SJCRH30 (cell line): ENCODE measurements around the gene GLP1R. TPM values are rescaled to one million over a fixed set of nuclear protein-coding genes. Genes with fewer than 3 reads are reported as not detected.

ENCODE experiments used
- DNase-seq, 2 experiments: peaks; one replicate each; pipeline ENCODE4 v3.0.0-alpha.2; 2015 to 2020
- H3K27ac ChIP-seq: fragments of 250-450 bp; sonication (Bioruptor Pico); 2 replicates; pipeline ENCODE4 v1.5.1; 2020; ENCODE audit warnings: mild to moderate bottlenecking, moderate library complexity
- H3K27me3 ChIP-seq: fragments of 250-450 bp; sonication (Bioruptor Pico); 2 replicates; pipeline ENCODE4 v1.5.1; 2020; ENCODE audit warnings: mild to moderate bottlenecking, moderate library complexity
- H3K36me3 ChIP-seq: fragments of 250-450 bp; sonication (Bioruptor Pico); 2 replicates; pipeline ENCODE4 v1.5.1; 2020; ENCODE audit warnings: mild to moderate bottlenecking, moderate library complexity
- H3K4me1 ChIP-seq: fragments of 250-450 bp; sonication (Bioruptor Pico); 2 replicates; pipeline ENCODE4 v1.5.1; 2020; ENCODE audit warnings: mild to moderate bottlenecking, moderate library complexity
- H3K4me3 ChIP-seq: fragments of 250-450 bp; sonication (Bioruptor Pico); 2 replicates; pipeline ENCODE4 v1.5.1; 2020; ENCODE audit warnings: mild to moderate bottlenecking, moderate library complexity
- H3K9me3 ChIP-seq: fragments of 250-450 bp; sonication (Bioruptor Pico); replicated peaks from 2 replicates; pipeline ENCODE4 v1.5.1; 2020; ENCODE audit warnings: mild to moderate bottlenecking, moderate library complexity
- total RNA-seq: library from RNA; depleted of rRNA; stranded (reverse); fragments of >200 nt; shearing (Covaris generic); gene quantifications from 2 replicates; pipeline ENCODE4 v1.2.3, GENCODE V29; 2014

The GLP1R gene
- total RNA-seq, 1 experiment from 2014 or later: not detected

DNA sequence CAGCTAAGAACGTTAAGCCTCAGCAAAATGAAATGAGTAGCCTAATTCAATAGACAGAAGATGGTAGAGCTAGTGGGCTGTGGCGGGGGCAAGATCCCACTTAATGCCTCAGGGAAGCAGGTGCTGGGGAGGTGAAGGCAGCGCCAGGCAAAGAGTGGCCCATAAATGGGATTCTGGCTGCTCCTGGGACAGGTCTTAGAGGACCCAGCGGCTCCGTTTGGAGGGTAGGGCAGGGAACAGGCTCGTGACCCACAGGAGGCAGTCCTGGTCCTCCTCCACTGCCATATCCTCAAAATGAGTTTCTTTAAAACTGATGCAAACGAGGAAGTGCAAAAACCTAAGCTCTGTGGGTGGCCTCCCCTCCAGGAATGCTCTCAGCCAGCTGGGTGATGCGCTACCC lies 33.7 kb downstream of the GLP1R start:
- DNase-seq: no peak
- Histone ChIP-seq H3K36me3 (no peaks in the 10 kb centered on the region), H3K4me1 (no peaks in the 10 kb centered on the region), H3K9me3 (no peaks in the 10 kb centered on the region), H3K27me3 (peaks cover 10% of the 10 kb centered on the region; the same call in 1 of the 2 replicates), H3K4me3 (no peak overlapping the region), H3K27ac (no peak overlapping the region)

- DNase-seq: no peak
- Histone ChIP-seq H3K4me1 (no peaks in the 10 kb centered on the region), H3K36me3 (no peaks in the 10 kb centered on the region), H3K9me3 (no peaks in the 10 kb centered on the region), H3K4me3 (no peak overlapping the region), H3K27me3 (peaks cover 8% of the 10 kb centered on the region; the same call in 1 of the 2 replicates), H3K27ac (no peak overlapping the region)
These were observed 34.7 kb downstream of the GLP1R start for GRCh38 chr6:39083231-39083634.

DNA sequence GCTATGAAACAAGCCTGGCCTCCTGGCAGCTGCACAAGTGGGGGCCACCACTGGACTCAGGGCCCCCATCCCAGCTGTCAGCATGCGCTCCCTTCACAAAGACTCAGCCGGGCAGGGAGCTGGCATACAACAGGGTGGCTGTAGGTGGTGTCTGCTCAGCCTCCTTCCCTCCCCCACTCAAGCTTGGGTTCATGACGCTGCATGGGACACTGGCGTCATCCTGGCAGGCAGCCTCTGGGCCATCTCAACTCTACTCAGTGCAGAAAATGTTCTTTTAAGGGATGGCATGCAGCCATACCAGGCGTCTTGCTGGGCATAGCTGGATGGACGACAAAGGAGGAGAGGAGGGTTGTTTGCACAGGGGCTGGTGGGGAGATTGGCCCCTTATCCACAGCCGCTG lies 35.9 kb downstream of the GLP1R start:
- peaks cover 14% of the 10 kb centered on the region; the same call in 1 of the 2 replicates for H3K27me3 ChIP-seq
- no peak for DNase-seq
- no peak overlapping the region for H3K27ac ChIP-seq
- H3K9me3 ChIP-seq: no peaks in the 10 kb centered on the region
- H3K4me3 ChIP-seq: no peak overlapping the region
- no peaks in the 10 kb centered on the region for H3K36me3 ChIP-seq
- no peaks in the 10 kb centered on the region for H3K4me1 ChIP-seq

DNA sequence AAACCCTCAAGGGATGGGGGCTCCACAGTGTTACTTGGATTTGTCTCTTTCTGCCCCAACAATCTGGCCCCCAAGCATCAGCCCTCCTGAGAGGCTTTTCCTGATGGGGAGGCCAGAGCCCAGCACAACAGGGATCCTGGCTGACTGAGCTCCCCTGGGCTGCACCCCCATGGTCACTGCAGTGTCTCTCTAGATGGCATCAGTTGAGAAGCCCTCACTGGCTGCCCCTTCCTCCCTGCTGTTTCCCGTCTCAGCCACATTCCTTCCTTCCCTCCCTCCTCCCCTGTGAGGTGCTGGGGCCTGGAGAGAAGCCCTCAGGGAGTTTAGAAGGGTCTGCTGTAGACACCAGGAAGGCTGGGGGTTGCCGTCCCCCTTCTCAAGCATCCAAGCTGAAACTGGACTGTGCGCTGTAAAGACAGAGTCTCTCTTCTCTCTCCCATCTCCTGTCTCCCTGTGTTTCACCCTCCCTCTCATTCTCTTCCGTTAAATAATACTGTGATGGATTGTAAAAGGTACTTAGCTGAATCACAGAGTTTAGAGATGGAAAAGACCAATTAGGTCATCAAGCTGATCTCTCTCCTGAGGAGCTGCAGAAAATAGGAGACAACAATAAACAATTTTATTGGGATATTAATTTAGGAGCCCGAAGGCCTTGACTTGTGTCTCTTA lies 36.7 kb downstream of the GLP1R start:
- Histone ChIP-seq H3K27ac (no peak overlapping the region), H3K4me1 (no peaks in the 10 kb centered on the region), H3K9me3 (no peaks in the 10 kb centered on the region), H3K27me3 (peaks cover 17% of the 10 kb centered on the region), H3K36me3 (no peaks in the 10 kb centered on the region), H3K4me3 (no peak overlapping the region)
- DNase-seq: no peak

- H3K4me3 ChIP-seq: no peak overlapping the region
- H3K27ac ChIP-seq: no peak overlapping the region
- H3K4me1 ChIP-seq: no peaks in the 10 kb centered on the region
- peaks cover 17% of the 10 kb centered on the region for H3K27me3 ChIP-seq
- no peaks in the 10 kb centered on the region for H3K9me3 ChIP-seq
- no peak for DNase-seq
- no peaks in the 10 kb centered on the region for H3K36me3 ChIP-seq
These were observed 37.7 kb downstream of the GLP1R start for GRCh38 chr6:39086294-39086693.

GRCh38 chr6:39086711-39087110 lies 38.1 kb downstream of the GLP1R start:
- H3K36me3 ChIP-seq: no peaks in the 10 kb centered on the region
- peaks cover 17% of the 10 kb centered on the region for H3K27me3 ChIP-seq
- DNase-seq: no peak
- no peaks in the 10 kb centered on the region for H3K4me1 ChIP-seq
- no peak overlapping the region for H3K4me3 ChIP-seq
- no peak overlapping the region for H3K27ac ChIP-seq
- H3K9me3 ChIP-seq: no peaks in the 10 kb centered on the region

DNA sequence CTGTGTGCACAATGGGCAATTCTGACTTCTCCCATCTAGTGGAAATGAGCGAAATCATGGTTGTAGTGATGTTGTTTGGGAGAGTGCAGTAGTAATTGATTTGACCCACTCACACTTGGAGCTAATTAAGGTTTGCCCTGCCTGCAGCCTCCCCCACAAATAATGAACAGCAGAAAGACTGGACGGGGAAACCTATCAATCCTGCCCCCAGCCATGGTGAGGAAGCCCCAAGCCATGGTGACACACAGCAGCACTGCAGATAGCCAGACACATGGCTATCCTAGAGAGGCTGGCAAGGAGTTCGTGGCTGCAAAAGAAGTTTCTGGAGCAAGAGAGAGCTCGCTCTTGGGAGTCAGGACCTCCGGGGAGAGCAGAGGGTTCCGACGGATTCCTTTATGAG lies 38.6 kb downstream of the GLP1R start:
- Histone ChIP-seq H3K27me3 (peaks cover 17% of the 10 kb centered on the region), H3K4me3 (no peak overlapping the region), H3K36me3 (no peaks in the 10 kb centered on the region), H3K27ac (no peak overlapping the region), H3K9me3 (no peaks in the 10 kb centered on the region), H3K4me1 (no peaks in the 10 kb centered on the region)
- DNase-seq: no peak

GRCh38 chr6:39088331-39088730 lies 39.8 kb downstream of the GLP1R start:
- H3K4me3 ChIP-seq: no peak overlapping the region
- DNase-seq: peak; percentile 48 to 64
- no peaks in the 10 kb centered on the region for H3K4me1 ChIP-seq
- no peak overlapping the region for H3K27ac ChIP-seq
- H3K36me3 ChIP-seq: no peaks in the 10 kb centered on the region
- H3K27me3 ChIP-seq: peaks cover 13% of the 10 kb centered on the region; the same call in 1 of the 2 replicates
- H3K9me3 ChIP-seq: no peaks in the 10 kb centered on the region

DNA sequence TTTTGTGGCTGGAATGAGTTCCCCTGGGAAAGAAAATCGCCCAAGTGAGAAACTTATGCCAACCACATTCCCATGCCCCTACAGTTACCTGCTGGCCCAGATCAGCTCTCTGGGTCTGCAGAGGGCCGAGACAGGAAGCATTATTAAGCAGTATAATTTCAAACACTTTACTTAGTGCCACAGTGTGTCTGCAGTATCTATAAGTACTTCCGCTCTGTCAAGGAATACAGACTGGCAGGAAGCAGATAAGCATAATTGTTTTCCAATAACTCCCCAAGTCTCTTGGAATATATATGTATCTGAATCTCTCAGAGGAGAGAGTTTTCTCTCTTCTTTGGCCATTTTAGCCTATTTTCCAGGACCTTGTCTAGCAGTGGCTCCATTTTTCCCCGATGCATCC lies 41.5 kb downstream of the GLP1R start:
- DNase-seq: no peak
- Histone ChIP-seq H3K36me3 (no peaks in the 10 kb centered on the region), H3K27me3 (peaks cover 10% of the 10 kb centered on the region; the same call in 1 of the 2 replicates), H3K4me3 (no peak overlapping the region), H3K4me1 (no peaks in the 10 kb centered on the region), H3K9me3 (no peaks in the 10 kb centered on the region), H3K27ac (no peak overlapping the region)

- Histone ChIP-seq H3K4me3 (no peak overlapping the region), H3K36me3 (no peaks in the 10 kb centered on the region), H3K4me1 (no peaks in the 10 kb centered on the region), H3K9me3 (no peaks in the 10 kb centered on the region), H3K27ac (no peak overlapping the region), H3K27me3 (peaks cover 10% of the 10 kb centered on the region; the same call in 1 of the 2 replicates)
- no peak for DNase-seq
These were observed 42.6 kb downstream of the GLP1R start for GRCh38 chr6:39091220-39091619.

GRCh38 chr6:39092124-39092523 lies 43.5 kb downstream of the GLP1R start:
- no peak for DNase-seq
- H3K9me3 ChIP-seq: no peaks in the 10 kb centered on the region
- H3K4me1 ChIP-seq: no peaks in the 10 kb centered on the region
- H3K27me3 ChIP-seq: peaks cover 10% of the 10 kb centered on the region; the same call in 1 of the 2 replicates
- H3K27ac ChIP-seq: no peak overlapping the region
- no peaks in the 10 kb centered on the region for H3K36me3 ChIP-seq
- no peak overlapping the region for H3K4me3 ChIP-seq

DNA sequence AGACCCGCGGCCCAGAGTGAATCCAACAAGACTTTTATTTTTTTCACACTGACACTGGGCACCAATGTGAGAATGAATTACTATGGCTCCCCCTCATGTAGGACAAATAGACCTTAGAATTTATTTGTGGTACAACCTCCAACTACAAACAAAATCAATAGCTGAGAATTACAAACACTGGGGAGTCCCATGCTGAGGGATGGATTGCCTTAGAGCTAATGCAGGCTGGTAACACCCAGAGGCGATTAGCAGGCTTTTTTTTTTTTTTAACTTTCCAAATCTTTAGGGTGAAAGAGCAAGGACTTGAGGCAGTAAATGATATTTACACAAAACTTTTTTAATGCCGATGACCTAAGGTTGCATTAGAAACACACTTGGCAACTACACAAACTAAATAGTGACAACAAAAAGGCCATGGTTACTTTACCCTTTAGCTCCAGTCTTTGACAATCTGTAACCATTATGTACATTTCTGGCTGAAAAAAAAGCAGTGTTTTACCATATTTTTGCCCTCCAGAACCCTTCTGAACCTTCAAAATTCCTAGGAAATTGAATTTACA lies 44.6 kb downstream of the GLP1R start:
- H3K4me1 ChIP-seq: no peaks in the 10 kb centered on the region
- H3K36me3 ChIP-seq: no peaks in the 10 kb centered on the region
- no peak overlapping the region for H3K27ac ChIP-seq
- DNase-seq: no peak
- H3K4me3 ChIP-seq: no peak overlapping the region
- peaks cover 10% of the 10 kb centered on the region; the same call in 1 of the 2 replicates for H3K27me3 ChIP-seq
- no peaks in the 10 kb centered on the region for H3K9me3 ChIP-seq

DNA sequence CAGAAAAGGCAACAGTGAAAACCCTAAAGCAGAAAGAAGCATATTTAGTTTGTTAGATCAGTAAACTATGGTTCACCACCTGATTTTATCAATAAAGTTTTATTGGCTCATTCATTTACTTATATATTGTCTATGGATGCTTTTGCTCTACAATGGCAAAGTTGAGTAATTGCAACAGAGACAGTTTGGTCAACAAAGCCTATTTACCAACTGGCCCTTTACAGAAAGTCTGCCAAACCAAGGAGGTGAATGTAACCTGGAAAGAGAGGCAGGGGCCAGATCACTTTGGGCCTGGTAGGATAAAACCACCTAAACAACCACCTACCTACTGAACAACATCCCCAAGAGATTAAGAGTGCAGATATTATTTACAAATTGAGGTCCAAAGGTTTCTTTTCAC lies 47.0 kb downstream of the GLP1R start:
- H3K4me3 ChIP-seq: no peak overlapping the region
- H3K9me3 ChIP-seq: no peaks in the 10 kb centered on the region
- H3K36me3 ChIP-seq: no peaks in the 10 kb centered on the region
- no peak for DNase-seq
- no peak overlapping the region for H3K27ac ChIP-seq
- H3K4me1 ChIP-seq: no peaks in the 10 kb centered on the region
- no peaks in the 10 kb centered on the region for H3K27me3 ChIP-seq

DNA sequence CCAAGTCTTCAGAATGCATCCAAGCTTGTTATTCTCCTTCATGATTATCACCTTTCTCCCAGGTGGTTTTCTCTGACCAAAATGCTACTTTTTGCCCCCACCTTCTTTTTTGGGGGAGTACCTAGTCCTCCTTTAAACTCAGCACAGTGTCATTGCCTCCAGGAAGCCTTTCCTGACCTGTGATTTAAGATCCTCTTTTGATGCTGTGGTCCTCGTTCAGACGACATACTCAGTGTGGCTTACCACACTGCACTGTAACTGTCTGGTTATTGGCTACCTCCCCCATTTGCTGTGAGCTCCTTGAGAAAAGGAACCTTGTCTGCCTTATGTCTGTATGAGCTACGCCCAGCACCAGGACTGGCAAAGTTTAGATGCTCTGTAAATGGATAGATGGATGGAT lies 51.8 kb downstream of the GLP1R start:
- H3K27me3 ChIP-seq: no peaks in the 10 kb centered on the region

GRCh38 chr6:39102071-39102820 lies 53.7 kb downstream of the GLP1R start:
- Histone ChIP-seq H3K36me3 (peaks cover 4% of the 10 kb centered on the region; the same call in 1 of the 2 replicates), H3K27me3 (no peaks in the 10 kb centered on the region), H3K4me3 (no peak overlapping the region), H3K9me3 (no peaks in the 10 kb centered on the region), H3K4me1 (no peaks in the 10 kb centered on the region), H3K27ac (no peak overlapping the region)
- no peak for DNase-seq

More for the DNA sequence above, 51.8 kb downstream of the GLP1R start:
- H3K4me1 ChIP-seq: no peaks in the 10 kb centered on the region
- H3K27ac ChIP-seq: no peak overlapping the region
- H3K4me3 ChIP-seq: no peak overlapping the region
- H3K9me3 ChIP-seq: no peaks in the 10 kb centered on the region
- no peak for DNase-seq
- H3K36me3 ChIP-seq: peaks cover 4% of the 10 kb centered on the region; the same call in 1 of the 2 replicates
